HEK293 (cell line): ENCODE measurements around the gene SLC16A6.

Experiments
- CTCF ChIA-PET: fragments of 350-600 bp; formaldehyde crosslinking; extraction: SDS; loops from one replicate; lab custom pipeline; 2021; ENCODE audit warnings: antibody characterized with exemption; lab: Yijun Ruan, JAX
- POLR2A ChIA-PET: fragments of 300-600 bp; formaldehyde crosslinking; extraction: SDS; loops from one replicate; lab custom pipeline; 2020; ENCODE audit warnings: antibody characterized with exemption, inconsistent platforms; lab: Yijun Ruan, JAX
- H3K27ac ChIP-seq: fragments of 200-500 bp; sonication (Bioruptor generic); 2 replicates; pipeline ENCODE4 v1.5.1; 2014; ENCODE audit warnings: low read depth, low read length, control low read depth, inconsistent platforms; ENCODE audit errors: extremely low read depth
- H3K36me3 ChIP-seq, 2 experiments: fragments of 200-500 bp in 1 of 2; sonication (Bioruptor generic) in 1 of 2; 1 replicate in 1 of 2; 2 replicates in 1 of 2; pipeline ENCODE4 v1.5.1; 2014 to 2017; ENCODE audit warnings: inconsistent platforms in 2 of 2, low read length in 2 of 2; ENCODE audit not compliant: control insufficient read depth in 2 of 2, insufficient read depth in 1 of 2
- H3K4me1 ChIP-seq: fragments of 200-500 bp; sonication (Bioruptor generic); 2 replicates; pipeline ENCODE4 v1.5.1; 2014; ENCODE audit warnings: mild to moderate bottlenecking, low read length, inconsistent platforms; ENCODE audit not compliant: control insufficient read depth, insufficient read depth
- H3K4me3 ChIP-seq: 2 replicates; pipeline ENCODE4 v1.5.1; 2011; ENCODE audit warnings: low read depth, mild to moderate bottlenecking, control low read depth, low read length, moderate library complexity
- H3K9me3 ChIP-seq: fragments of 200-500 bp; sonication (Bioruptor generic); 2 replicates; pipeline ENCODE4 v1.5.1; 2014; ENCODE audit warnings: low read depth, low read length, inconsistent platforms; ENCODE audit not compliant: control insufficient read depth, insufficient read depth
- GLI4 ChIP-seq: fragments of 450-650 bp; formaldehyde crosslinking; IDR thresholded peaks from 2 replicates; pipeline ENCODE4 v1.5.1; 2016; ENCODE audit warnings: missing biosample characterization, missing genetic modification characterization
- KLF10 ChIP-seq: fragments of 450-650 bp; IDR thresholded peaks from 2 replicates; pipeline ENCODE4 v1.5.1; 2018; ENCODE audit warnings: missing biosample characterization, mild to moderate bottlenecking, missing genetic modification characterization
- KLF8 ChIP-seq: fragments of 450-650 bp; formaldehyde crosslinking; IDR thresholded peaks from 2 replicates; pipeline ENCODE4 v1.5.1; 2016; ENCODE audit warnings: missing biosample characterization, missing genetic modification characterization
- SP2 ChIP-seq: fragments of 450-650 bp; formaldehyde crosslinking; IDR thresholded peaks from 2 replicates; pipeline ENCODE4 v1.5.1; 2016; ENCODE audit warnings: missing biosample characterization, missing genetic modification characterization
- ZBTB8A ChIP-seq: fragments of 450-650 bp; formaldehyde crosslinking; IDR thresholded peaks from 2 replicates; pipeline ENCODE4 v1.5.1; 2016; ENCODE audit warnings: missing biosample characterization, missing genetic modification characterization
- ZFP69B ChIP-seq: fragments of 450-650 bp; formaldehyde crosslinking; IDR thresholded peaks from 2 replicates; pipeline ENCODE4 v1.5.1; 2016; ENCODE audit warnings: missing biosample characterization, missing genetic modification characterization
- ZNF140 ChIP-seq: fragments of 450-650 bp; formaldehyde crosslinking; IDR thresholded peaks from 2 replicates; pipeline ENCODE4 v1.5.1; 2016; ENCODE audit warnings: missing biosample characterization, missing genetic modification characterization
- ZNF157 ChIP-seq: fragments of 450-650 bp; formaldehyde crosslinking; IDR thresholded peaks from 2 replicates; pipeline ENCODE4 v1.5.1; 2016; ENCODE audit warnings: missing biosample characterization, missing genetic modification characterization
- ZNF169 ChIP-seq: fragments of 450-650 bp; formaldehyde crosslinking; IDR thresholded peaks from 2 replicates; pipeline ENCODE4 v1.5.1; 2016; ENCODE audit warnings: missing biosample characterization, missing genetic modification characterization
- ZNF184 ChIP-seq: fragments of 450-650 bp; IDR thresholded peaks from 2 replicates; pipeline ENCODE4 v1.5.1; 2018; ENCODE audit warnings: missing biosample characterization, mild to moderate bottlenecking, missing genetic modification characterization
- ZNF19 ChIP-seq: fragments of 450-650 bp; formaldehyde crosslinking; IDR thresholded peaks from 2 replicates; pipeline ENCODE4; 2016; ENCODE audit warnings: missing biosample characterization, missing genetic modification characterization, low read depth
- ZNF202 ChIP-seq: fragments of 450-650 bp; formaldehyde crosslinking; IDR thresholded peaks from 2 replicates; pipeline ENCODE4 v1.5.1; 2016; ENCODE audit warnings: missing biosample characterization, missing genetic modification characterization, borderline replicate concordance
- ZNF266 ChIP-seq: fragments of 450-650 bp; formaldehyde crosslinking; IDR thresholded peaks from 2 replicates; pipeline ENCODE4 v1.5.1; 2016; ENCODE audit warnings: missing biosample characterization, missing genetic modification characterization, low read depth
- ZNF302 ChIP-seq: fragments of 450-650 bp; formaldehyde crosslinking; IDR thresholded peaks from 2 replicates; pipeline ENCODE4 v1.5.1; 2016; ENCODE audit warnings: missing biosample characterization, missing genetic modification characterization, low read depth
- ZNF560 ChIP-seq: fragments of 450-650 bp; formaldehyde crosslinking; IDR thresholded peaks from 2 replicates; pipeline ENCODE4 v1.5.1; 2017; ENCODE audit warnings: missing biosample characterization, missing genetic modification characterization, borderline replicate concordance
- ZNF610 ChIP-seq: fragments of 450-650 bp; formaldehyde crosslinking; IDR thresholded peaks from 2 replicates; pipeline ENCODE4 v1.5.1; 2016; ENCODE audit warnings: missing biosample characterization, missing genetic modification characterization, borderline replicate concordance
- ZNF624 ChIP-seq: fragments of 450-650 bp; formaldehyde crosslinking; IDR thresholded peaks from 2 replicates; pipeline ENCODE4 v1.5.1; 2017; ENCODE audit warnings: missing biosample characterization, missing genetic modification characterization
- ZSCAN23 ChIP-seq: fragments of 450-650 bp; formaldehyde crosslinking; IDR thresholded peaks from 2 replicates; pipeline ENCODE4 v1.5.1; 2016; ENCODE audit warnings: missing biosample characterization, missing genetic modification characterization
- TF ChIP-seq, protein P1 (sequence below): fragments of 450-650 bp; formaldehyde crosslinking; IDR thresholded peaks from 2 replicates; pipeline ENCODE4 v1.5.1; 2016; ENCODE audit warnings: missing biosample characterization, missing genetic modification characterization
- TF ChIP-seq, protein P2 (sequence below): fragments of 450-650 bp; formaldehyde crosslinking; IDR thresholded peaks from 2 replicates; pipeline ENCODE4 v1.5.1; 2017; ENCODE audit warnings: missing biosample characterization, missing genetic modification characterization
- TF ChIP-seq, protein P3 (sequence below): fragments of 450-650 bp; formaldehyde crosslinking; IDR thresholded peaks from 2 replicates; pipeline ENCODE4 v1.5.1; 2016; ENCODE audit warnings: missing biosample characterization, missing genetic modification characterization, low read depth

The SLC16A6 gene

DNA sequence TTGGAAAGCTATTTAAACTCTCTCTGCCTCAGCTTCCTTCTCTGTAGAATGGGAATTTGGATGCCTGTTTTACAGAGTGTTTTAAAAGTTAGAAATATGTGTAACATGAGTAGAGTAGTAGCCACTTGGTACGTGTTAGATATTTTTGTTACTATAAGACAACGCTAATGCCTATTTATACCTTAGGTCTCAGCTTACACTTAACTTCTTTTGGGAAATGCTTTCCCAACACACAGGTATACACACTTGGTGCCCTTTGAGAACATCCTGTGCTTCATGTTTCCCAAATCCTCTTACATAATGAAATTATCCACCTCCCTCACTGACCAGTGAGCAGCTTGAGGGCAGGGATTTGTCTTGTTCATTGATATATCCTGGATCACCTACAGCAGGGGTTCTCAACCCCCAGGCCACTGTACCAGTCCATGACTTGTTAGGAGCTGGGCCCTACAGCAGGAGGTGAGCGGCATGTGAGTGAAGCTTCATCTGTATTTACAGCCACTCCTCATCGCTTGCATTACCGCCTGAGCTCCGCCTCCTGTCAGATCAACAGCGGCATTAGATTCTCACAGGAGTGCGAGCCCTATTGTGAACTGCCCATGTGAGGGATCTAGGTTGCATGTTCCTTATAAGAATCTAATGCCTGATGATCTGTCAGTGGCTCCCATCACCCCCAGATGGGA lies 33.9 kb upstream of the SLC16A6 start:
- ChIA-PET CTCF (interaction anchor here (0.8 to 2.8 kb wide), 4 partner anchors 74 to 133 kb away, joined by 3 to 7 read pairs (median 4); no protein-coding TSS in a partner anchor), POLR2A (interaction anchor here (1.8 kb wide), 1 partner anchor 33 kb away, joined by 4 read pairs; the partner anchor contains the start of gene ARSG)
- TF ChIP-seq KLF8 (tag by site-specific recombination) (no peak), ZNF610 (tag by site-specific recombination) (peak; percentile 99), ZSCAN23 (tag by site-specific recombination) (no peak)
- no peaks in the 10 kb centered on the region for H3K4me1 ChIP-seq
- no peak overlapping the region for H3K4me3 ChIP-seq
- H3K27ac ChIP-seq, result no peak overlapping the region
- no peaks in the 10 kb centered on the region for H3K36me3 ChIP-seq
- no peaks in the 10 kb centered on the region for H3K9me3 ChIP-seq

DNA sequence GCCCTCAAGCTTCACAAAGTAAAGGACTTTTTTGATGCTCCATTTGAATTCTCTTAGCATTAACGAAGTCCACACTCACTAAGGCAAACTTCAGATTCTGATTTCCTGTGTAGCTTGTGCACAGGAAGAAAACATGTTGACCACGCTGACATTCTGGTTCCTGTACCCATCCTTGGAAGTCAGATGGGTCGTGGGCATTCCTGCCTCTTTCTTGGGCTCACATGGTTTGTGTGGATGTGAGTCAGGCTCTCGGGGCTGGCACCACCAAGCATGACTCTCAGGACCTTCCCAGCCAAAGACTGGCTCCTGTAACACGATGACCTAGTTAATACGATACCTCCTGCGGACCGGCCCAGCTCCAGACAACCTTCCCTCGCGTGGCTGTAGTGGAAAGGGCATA lies 33.2 kb upstream of the SLC16A6 start:
- Histone ChIP-seq H3K4me1 (no peaks in the 10 kb centered on the region), H3K4me3 (no peak overlapping the region), H3K27ac (no peak overlapping the region), H3K9me3 (no peaks in the 10 kb centered on the region), H3K36me3 (no peaks in the 10 kb centered on the region)
- POLR2A ChIA-PET, result no interaction called here
- no peak for TF ChIP-seq KLF10
- TF ChIP-seq ZNF184, result no peak
- TF ChIP-seq, protein P1, sequence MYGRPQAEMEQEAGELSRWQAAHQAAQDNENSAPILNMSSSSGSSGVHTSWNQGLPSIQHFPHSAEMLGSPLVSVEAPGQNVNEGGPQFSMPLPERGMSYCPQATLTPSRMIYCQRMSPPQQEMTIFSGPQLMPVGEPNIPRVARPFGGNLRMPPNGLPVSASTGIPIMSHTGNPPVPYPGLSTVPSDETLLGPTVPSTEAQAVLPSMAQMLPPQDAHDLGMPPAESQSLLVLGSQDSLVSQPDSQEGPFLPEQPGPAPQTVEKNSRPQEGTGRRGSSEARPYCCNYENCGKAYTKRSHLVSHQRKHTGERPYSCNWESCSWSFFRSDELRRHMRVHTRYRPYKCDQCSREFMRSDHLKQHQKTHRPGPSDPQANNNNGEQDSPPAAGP (tag by site-specific recombination), result no peak
- TF ChIP-seq ZNF560 (tag by site-specific recombination), result no peak
- TF ChIP-seq ZNF624, result no peak
- no peak for TF ChIP-seq ZNF169 (tag by site-specific recombination)
- no peak for TF ChIP-seq ZBTB8A (tag by site-specific recombination)
- TF ChIP-seq, protein P2, sequence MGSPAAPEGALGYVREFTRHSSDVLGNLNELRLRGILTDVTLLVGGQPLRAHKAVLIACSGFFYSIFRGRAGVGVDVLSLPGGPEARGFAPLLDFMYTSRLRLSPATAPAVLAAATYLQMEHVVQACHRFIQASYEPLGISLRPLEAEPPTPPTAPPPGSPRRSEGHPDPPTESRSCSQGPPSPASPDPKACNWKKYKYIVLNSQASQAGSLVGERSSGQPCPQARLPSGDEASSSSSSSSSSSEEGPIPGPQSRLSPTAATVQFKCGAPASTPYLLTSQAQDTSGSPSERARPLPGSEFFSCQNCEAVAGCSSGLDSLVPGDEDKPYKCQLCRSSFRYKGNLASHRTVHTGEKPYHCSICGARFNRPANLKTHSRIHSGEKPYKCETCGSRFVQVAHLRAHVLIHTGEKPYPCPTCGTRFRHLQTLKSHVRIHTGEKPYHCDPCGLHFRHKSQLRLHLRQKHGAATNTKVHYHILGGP (tag by site-specific recombination), result no peak
- TF ChIP-seq GLI4 (tag by site-specific recombination), result no peak
- no peak for TF ChIP-seq ZNF140
- no peak for TF ChIP-seq ZNF19 (tag by site-specific recombination)
- no peak for TF ChIP-seq ZNF266 (tag by site-specific recombination)
- no peak for TF ChIP-seq ZFP69B (tag by site-specific recombination)
- CTCF ChIA-PET, result interaction anchor here (0.7 to 2.8 kb wide), 3 partner anchors 61 to 108 kb away, joined by 3 to 7 read pairs (median 3); no protein-coding TSS in a partner anchor

DNA sequence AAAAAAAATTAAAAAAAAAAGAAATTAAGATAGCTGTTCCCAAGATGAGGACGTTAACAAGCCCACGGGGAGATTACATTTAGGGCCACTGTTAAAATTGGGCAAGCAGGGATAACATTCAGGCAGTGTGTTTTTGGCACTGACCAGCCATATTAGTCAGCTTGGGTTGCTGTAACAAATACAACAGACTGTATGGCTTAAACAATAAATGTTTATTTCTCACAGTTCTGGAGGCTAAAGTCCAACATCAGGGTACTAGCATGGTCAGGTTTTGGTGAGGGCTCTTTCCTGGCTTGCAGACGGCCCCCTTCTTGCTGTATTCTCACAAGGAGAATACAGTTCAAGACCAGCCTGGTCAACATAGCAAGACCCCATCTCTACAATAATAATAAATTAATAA lies 31.7 kb upstream of the SLC16A6 start:
- Histone ChIP-seq H3K4me1 (peaks cover 6% of the 10 kb centered on the region; the same call in 1 of the 2 replicates), H3K27ac (no peak overlapping the region), H3K4me3 (no peak overlapping the region), H3K9me3 (no peaks in the 10 kb centered on the region), H3K36me3 (no peaks in the 10 kb centered on the region)
- POLR2A ChIA-PET, result no interaction called here
- no peak for TF ChIP-seq ZNF202 (tag by site-specific recombination)
- no peak for TF ChIP-seq ZNF302 (tag by site-specific recombination)
- no peak for TF ChIP-seq ZNF157 (tag by site-specific recombination)
- no peak for TF ChIP-seq SP2 (tag by site-specific recombination)
- TF ChIP-seq, protein P3, sequence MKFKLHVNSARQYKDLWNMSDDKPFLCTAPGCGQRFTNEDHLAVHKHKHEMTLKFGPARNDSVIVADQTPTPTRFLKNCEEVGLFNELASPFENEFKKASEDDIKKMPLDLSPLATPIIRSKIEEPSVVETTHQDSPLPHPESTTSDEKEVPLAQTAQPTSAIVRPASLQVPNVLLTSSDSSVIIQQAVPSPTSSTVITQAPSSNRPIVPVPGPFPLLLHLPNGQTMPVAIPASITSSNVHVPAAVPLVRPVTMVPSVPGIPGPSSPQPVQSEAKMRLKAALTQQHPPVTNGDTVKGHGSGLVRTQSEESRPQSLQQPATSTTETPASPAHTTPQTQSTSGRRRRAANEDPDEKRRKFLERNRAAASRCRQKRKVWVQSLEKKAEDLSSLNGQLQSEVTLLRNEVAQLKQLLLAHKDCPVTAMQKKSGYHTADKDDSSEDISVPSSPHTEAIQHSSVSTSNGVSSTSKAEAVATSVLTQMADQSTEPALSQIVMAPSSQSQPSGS (tag by site-specific recombination), result no peak
- TF ChIP-seq ZNF266 (tag by site-specific recombination), result no peak
- CTCF ChIA-PET, result no interaction called here
